22Rv1 (cell line): Measurements from ENCODE around the gene RBM33.

Experiments used
- CTCF ChIP-seq: fragments of 450-650 bp; IDR thresholded peaks from 2 replicates; pipeline ENCODE4 v1.5.1; 2017; ENCODE audit warnings: mild to moderate bottlenecking
- ZFX ChIP-seq: fragments of 450-650 bp; IDR thresholded peaks from 2 replicates; pipeline ENCODE4 v1.6.1; 2017; ENCODE audit warnings: antibody characterized with exemption, borderline replicate concordance

GRCh38 chr7:155692317-155692716, 47.9 kb downstream of the RBM33 start:
- TF ChIP-seq CTCF = no peak
- no peak for TF ChIP-seq ZFX
